ENCODE results near the gene LPAR3.

DNA sequence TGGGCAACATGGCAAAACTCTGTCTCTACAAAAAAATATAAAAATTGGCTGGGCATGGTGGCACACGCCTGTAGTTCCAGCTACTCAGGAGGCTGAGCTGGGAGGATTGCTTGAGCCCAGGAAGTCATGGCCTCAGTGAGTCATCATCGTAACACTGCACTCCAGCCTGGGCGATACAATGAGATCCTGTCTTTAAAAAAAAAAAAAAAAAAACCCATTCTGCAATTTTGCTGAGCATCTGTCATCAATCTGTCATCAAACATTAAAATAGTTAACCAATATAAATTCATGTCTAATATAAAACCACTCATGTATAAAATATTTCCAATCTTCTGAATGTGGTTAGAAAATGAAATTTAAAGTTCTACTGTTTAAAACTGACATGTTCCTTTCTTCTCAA, 56.9 kb downstream of the LPAR3 start:
- TF ChIP-seq, protein P1, sequence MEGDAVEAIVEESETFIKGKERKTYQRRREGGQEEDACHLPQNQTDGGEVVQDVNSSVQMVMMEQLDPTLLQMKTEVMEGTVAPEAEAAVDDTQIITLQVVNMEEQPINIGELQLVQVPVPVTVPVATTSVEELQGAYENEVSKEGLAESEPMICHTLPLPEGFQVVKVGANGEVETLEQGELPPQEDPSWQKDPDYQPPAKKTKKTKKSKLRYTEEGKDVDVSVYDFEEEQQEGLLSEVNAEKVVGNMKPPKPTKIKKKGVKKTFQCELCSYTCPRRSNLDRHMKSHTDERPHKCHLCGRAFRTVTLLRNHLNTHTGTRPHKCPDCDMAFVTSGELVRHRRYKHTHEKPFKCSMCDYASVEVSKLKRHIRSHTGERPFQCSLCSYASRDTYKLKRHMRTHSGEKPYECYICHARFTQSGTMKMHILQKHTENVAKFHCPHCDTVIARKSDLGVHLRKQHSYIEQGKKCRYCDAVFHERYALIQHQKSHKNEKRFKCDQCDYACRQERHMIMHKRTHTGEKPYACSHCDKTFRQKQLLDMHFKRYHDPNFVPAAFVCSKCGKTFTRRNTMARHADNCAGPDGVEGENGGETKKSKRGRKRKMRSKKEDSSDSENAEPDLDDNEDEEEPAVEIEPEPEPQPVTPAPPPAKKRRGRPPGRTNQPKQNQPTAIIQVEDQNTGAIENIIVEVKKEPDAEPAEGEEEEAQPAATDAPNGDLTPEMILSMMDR (IDR thresholded peaks at IDR 0.05): no peak
- TF ChIP-seq SMC3 (IDR thresholded peaks at IDR 0.05; ENCODE audit: low read depth, low read length) (no peak), TAF1 (IDR thresholded peaks at IDR 0.05; ENCODE audit: borderline replicate concordance, low read depth, low read length) (no peak), YY1 (IDR thresholded peaks at IDR 0.05; ENCODE audit: low read depth) (no peak), RFX5 (IDR thresholded peaks at IDR 0.05; ENCODE audit: low read length) (no peak), POLR2AphosphoS5 (IDR thresholded peaks at IDR 0.05; ENCODE audit: low read depth, low read length) (no peak), NRF1 (IDR thresholded peaks at IDR 0.05; ENCODE audit: low read depth, low read length) (no peak), EZH2phosphoT487 (IDR thresholded peaks at IDR 0.05; ENCODE audit: borderline replicate concordance, low read depth) (no peak), ELF1 (IDR thresholded peaks at IDR 0.05) (no peak), FOXM1 (IDR thresholded peaks at IDR 0.05; ENCODE audit: low read depth) (no peak)
- TF ChIP-seq, protein P2, sequence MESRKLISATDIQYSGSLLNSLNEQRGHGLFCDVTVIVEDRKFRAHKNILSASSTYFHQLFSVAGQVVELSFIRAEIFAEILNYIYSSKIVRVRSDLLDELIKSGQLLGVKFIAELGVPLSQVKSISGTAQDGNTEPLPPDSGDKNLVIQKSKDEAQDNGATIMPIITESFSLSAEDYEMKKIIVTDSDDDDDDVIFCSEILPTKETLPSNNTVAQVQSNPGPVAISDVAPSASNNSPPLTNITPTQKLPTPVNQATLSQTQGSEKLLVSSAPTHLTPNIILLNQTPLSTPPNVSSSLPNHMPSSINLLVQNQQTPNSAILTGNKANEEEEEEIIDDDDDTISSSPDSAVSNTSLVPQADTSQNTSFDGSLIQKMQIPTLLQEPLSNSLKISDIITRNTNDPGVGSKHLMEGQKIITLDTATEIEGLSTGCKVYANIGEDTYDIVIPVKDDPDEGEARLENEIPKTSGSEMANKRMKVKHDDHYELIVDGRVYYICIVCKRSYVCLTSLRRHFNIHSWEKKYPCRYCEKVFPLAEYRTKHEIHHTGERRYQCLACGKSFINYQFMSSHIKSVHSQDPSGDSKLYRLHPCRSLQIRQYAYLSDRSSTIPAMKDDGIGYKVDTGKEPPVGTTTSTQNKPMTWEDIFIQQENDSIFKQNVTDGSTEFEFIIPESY (IDR thresholded peaks at IDR 0.05; ENCODE audit: borderline replicate concordance, low read depth): no peak
- TF ChIP-seq, protein P3, sequence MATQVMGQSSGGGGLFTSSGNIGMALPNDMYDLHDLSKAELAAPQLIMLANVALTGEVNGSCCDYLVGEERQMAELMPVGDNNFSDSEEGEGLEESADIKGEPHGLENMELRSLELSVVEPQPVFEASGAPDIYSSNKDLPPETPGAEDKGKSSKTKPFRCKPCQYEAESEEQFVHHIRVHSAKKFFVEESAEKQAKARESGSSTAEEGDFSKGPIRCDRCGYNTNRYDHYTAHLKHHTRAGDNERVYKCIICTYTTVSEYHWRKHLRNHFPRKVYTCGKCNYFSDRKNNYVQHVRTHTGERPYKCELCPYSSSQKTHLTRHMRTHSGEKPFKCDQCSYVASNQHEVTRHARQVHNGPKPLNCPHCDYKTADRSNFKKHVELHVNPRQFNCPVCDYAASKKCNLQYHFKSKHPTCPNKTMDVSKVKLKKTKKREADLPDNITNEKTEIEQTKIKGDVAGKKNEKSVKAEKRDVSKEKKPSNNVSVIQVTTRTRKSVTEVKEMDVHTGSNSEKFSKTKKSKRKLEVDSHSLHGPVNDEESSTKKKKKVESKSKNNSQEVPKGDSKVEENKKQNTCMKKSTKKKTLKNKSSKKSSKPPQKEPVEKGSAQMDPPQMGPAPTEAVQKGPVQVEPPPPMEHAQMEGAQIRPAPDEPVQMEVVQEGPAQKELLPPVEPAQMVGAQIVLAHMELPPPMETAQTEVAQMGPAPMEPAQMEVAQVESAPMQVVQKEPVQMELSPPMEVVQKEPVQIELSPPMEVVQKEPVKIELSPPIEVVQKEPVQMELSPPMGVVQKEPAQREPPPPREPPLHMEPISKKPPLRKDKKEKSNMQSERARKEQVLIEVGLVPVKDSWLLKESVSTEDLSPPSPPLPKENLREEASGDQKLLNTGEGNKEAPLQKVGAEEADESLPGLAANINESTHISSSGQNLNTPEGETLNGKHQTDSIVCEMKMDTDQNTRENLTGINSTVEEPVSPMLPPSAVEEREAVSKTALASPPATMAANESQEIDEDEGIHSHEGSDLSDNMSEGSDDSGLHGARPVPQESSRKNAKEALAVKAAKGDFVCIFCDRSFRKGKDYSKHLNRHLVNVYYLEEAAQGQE (IDR thresholded peaks at IDR 0.05; ENCODE audit: low read depth, low read length): no peak
- TF ChIP-seq, protein P4, sequence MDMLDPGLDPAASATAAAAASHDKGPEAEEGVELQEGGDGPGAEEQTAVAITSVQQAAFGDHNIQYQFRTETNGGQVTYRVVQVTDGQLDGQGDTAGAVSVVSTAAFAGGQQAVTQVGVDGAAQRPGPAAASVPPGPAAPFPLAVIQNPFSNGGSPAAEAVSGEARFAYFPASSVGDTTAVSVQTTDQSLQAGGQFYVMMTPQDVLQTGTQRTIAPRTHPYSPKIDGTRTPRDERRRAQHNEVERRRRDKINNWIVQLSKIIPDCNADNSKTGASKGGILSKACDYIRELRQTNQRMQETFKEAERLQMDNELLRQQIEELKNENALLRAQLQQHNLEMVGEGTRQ (IDR thresholded peaks at IDR 0.05; ENCODE audit: borderline replicate concordance, low read depth, low read length): no peak

Data from SK-N-SH (cell line).